H1 (cell line): ENCODE results near the gene USP24. TPM values are rescaled to one million over a fixed set of nuclear protein-coding genes. Genes with fewer than 3 reads are reported as not detected.

ENCODE experiments used
- CHD7 ChIP-seq: fragments of 300-600 bp; sonication (generic); IDR thresholded peaks from 2 replicates; pipeline ENCODE4 v1.7.1; 2012; ENCODE audit warnings: low read length, moderate library complexity, mild to moderate bottlenecking, inconsistent platforms; ENCODE audit not compliant: insufficient replicate concordance
- JUND ChIP-seq: IDR thresholded peaks from 2 replicates; pipeline ENCODE4 v1.6.1; 2011; ENCODE audit warnings: mild to moderate bottlenecking, improper control_type of control experiment, low read length
- SP2 ChIP-seq: IDR thresholded peaks from 2 replicates; pipeline ENCODE4 v1.6.1; 2012; ENCODE audit warnings: mild to moderate bottlenecking, low read length, inconsistent platforms
- TBP ChIP-seq: IDR thresholded peaks from 2 replicates; pipeline ENCODE4 v1.6.1; 2011; ENCODE audit warnings: low read depth, low read length, improper control_type of control experiment
- polyA plus RNA-seq, 7 experiments: library from polyadenylated mRNA; depleted of rRNA in 3 of 7; stranded (reverse) in 5 of 7; unstranded in 2 of 7; fragments of >200 nt in 5 of 7; fragments of 200-250 nt in 2 of 7; gene quantifications; 1 replicate in 5 of 7; 2 replicates in 1 of 7; 4 replicates in 1 of 7; pipeline versions ENCODE4 v1.2.1 to v1.2.3, GENCODE V29; 2011 to 2013; ENCODE audit warnings: missing spikeins in 2 of 7, mixed read lengths in 2 of 7
- total RNA-seq: library from RNA; stranded (reverse); fragmentation: NEBNext Ultra II Directional; extraction: Animal tissue kit (Norgen Biotek cat#: 25700); gene quantifications from 2 replicates; pipeline ENCODE4 v1.2.1, GENCODE V29; 2021

Gene USP24
- total and polyA plus RNA-seq, 2 of the 8 experiments (the other 6 are each of a cell fraction or from before 2014, with no cell fraction given): 11.1 to 34.6 TPM

- TF ChIP-seq CHD7 (no peak), SP2 (no peak), JUND (no peak), TBP (no peak)
Measured at GRCh38 chr1:55196433-55197035, 18.6 kb downstream of the USP24 start (continued).
